PC-3 (cell line): ENCODE data around the gene GINS2. TPM values are rescaled to one million over a fixed set of nuclear protein-coding genes. Genes with fewer than 3 reads are reported as not detected.

Experiments used
- ATAC-seq: fragments of 200-7000 bp; cut with Tn5 transposase; 2 replicates; pipeline ENCODE4 v1.9.1; 2020; ENCODE audit warnings: mild to moderate bottlenecking, moderate library complexity
- BruUV-seq: library from RNA; stranded (reverse); fragments of 400-500 nt; replicated peaks from 2 replicates; lab custom pipeline; 2021; lab: Mats Ljungman, UMichigan
- CTCF ChIA-PET: fragments of 300-600 bp; sonication (Branson Sonifier 250); formaldehyde crosslinking; loops from one replicate; lab custom pipeline; 2022; ENCODE audit warnings: antibody characterized with exemption; lab: Charles Lee
- POLR2A ChIA-PET: fragments of 300-600 bp; sonication (Branson Sonifier 250); formaldehyde crosslinking; loops from one replicate; lab custom pipeline; 2022; ENCODE audit warnings: antibody characterized with exemption; ENCODE audit not compliant: unreplicated experiment; lab: Charles Lee
- DNase-seq: peaks from one replicate; pipeline ENCODE4 v3.0.0-alpha.2; 2015
- H2AFZ ChIP-seq: fragments of 300-600 bp; sonication (generic); 2 replicates; pipeline ENCODE4 v1.6.0; 2016; ENCODE audit warnings: antibody characterized with exemption, low read length
- H3F3A ChIP-seq: fragments of 300-600 bp; sonication (generic); one replicate; pipeline ENCODE4 v1.6.0; 2017; ENCODE audit warnings: antibody characterized with exemption, low read length, control low read depth, mild to moderate bottlenecking; ENCODE audit not compliant: unreplicated experiment
- H3K27ac ChIP-seq: fragments of 300-600 bp; sonication (generic); 2 replicates; pipeline ENCODE4 v1.5.1; 2016; ENCODE audit warnings: mild to moderate bottlenecking, low read length
- H3K27me3 ChIP-seq: fragments of 300-600 bp; sonication (generic); 2 replicates; pipeline ENCODE4 v1.6.1; 2016; ENCODE audit warnings: low read length, mixed read lengths
- H3K36me3 ChIP-seq: fragments of 300-600 bp; sonication (generic); 2 replicates; pipeline ENCODE4 v1.6.1; 2016; ENCODE audit warnings: low read depth, mixed run types, low read length, mixed read lengths
- H3K4me1 ChIP-seq: fragments of 300-600 bp; sonication (generic); 2 replicates; pipeline ENCODE4 v1.5.1; 2016; ENCODE audit warnings: low read length; ENCODE audit not compliant: insufficient read depth
- H3K4me2 ChIP-seq: fragments of 300-600 bp; sonication (generic); 2 replicates; pipeline ENCODE4 v1.6.0; 2016; ENCODE audit warnings: low read length
- H3K4me3 ChIP-seq: fragments of 300-600 bp; sonication (generic); 2 replicates; pipeline ENCODE4 v1.5.1; 2016; ENCODE audit warnings: mild to moderate bottlenecking, low read length, mixed read lengths
- H3K79me2 ChIP-seq: fragments of 300-600 bp; sonication (generic); 2 replicates; pipeline ENCODE4 v1.6.1; 2017; ENCODE audit warnings: low read length, mixed read lengths
- H3K9ac ChIP-seq: fragments of 300-600 bp; sonication (generic); 2 replicates; pipeline ENCODE4 v1.6.0; 2016; ENCODE audit warnings: mild to moderate bottlenecking, low read length
- H3K9me2 ChIP-seq: fragments of 300-600 bp; sonication (generic); replicated peaks from 2 replicates; pipeline ENCODE4 v1.6.1; 2016; ENCODE audit warnings: mixed run types, low read length, mixed read lengths
- H3K9me3 ChIP-seq: fragments of 300-600 bp; sonication (generic); 2 replicates; pipeline ENCODE4 v1.6.1; 2016; ENCODE audit warnings: low read length, mixed read lengths
- H4K20me1 ChIP-seq: fragments of 300-600 bp; sonication (generic); 2 replicates; pipeline ENCODE4 v1.6.1; 2016; ENCODE audit warnings: low read length, mixed read lengths
- CTCF ChIP-seq: fragments of 300-600 bp; sonication (generic); conservative IDR thresholded peaks from 2 replicates; pipeline ENCODE4 v1.5.1; 2017; ENCODE audit warnings: antibody characterized with exemption, low read depth, mild to moderate bottlenecking, low read length
- EZH2 ChIP-seq: fragments of 300-600 bp; sonication (generic); IDR thresholded peaks from one replicate; pipeline ENCODE4 v1.6.1; 2017; ENCODE audit warnings: antibody characterized with exemption, mild to moderate bottlenecking, low read length; ENCODE audit not compliant: unreplicated experiment
- EZH2phosphoT487 ChIP-seq: fragments of 300-600 bp; sonication (generic); IDR thresholded peaks from 2 replicates; pipeline ENCODE4 v1.6.1; 2018; ENCODE audit warnings: mild to moderate bottlenecking, antibody characterized with exemption, low read length, borderline replicate concordance
- intact Hi-C: fragments of 100-400 bp; cut with micrococcal nuclease; formaldehyde crosslinking; loops from 2 replicates; pipeline ENCODE4 v1.9.0; 2023
- total RNA-seq: library from RNA; depleted of rRNA; stranded (reverse); fragments of >200 nt; gene quantifications from 2 replicates; pipeline ENCODE4 v1.2.3, GENCODE V29; 2014

GINS2 gene
- total RNA-seq, 1 experiment from 2014 or later: 28.7 TPM

GRCh38 chr16:85656351-85657266, 32.1 kb downstream of the GINS2 start:
- intact Hi-C loops: no loop called here
- no peak for DNase-seq
- no TSS peak for BruUV-seq

GRCh38 chr16:85655216-85656129, 33.3 kb downstream of the GINS2 start:
- H2AFZ ChIP-seq: no peak overlapping the region
- no peaks in the 10 kb centered on the region for H3F3A ChIP-seq
- no peaks in the 10 kb centered on the region for H3K27me3 ChIP-seq
- no TSS peak for BruUV-seq
- DNase-seq: no peak
- no peaks in the 10 kb centered on the region for H4K20me1 ChIP-seq
- H3K27ac ChIP-seq: no peak overlapping the region
- H3K9me3 ChIP-seq: no peaks in the 10 kb centered on the region
- CTCF ChIA-PET: no interaction called here
- H3K36me3 ChIP-seq: peaks cover 6% of the 10 kb centered on the region; the same call in 1 of the 2 replicates
- H3K4me3 ChIP-seq: no peak overlapping the region
- no peak overlapping the region for H3K9ac ChIP-seq
- peaks cover 5% of the 10 kb centered on the region; the same call in 1 of the 2 replicates for H3K4me1 ChIP-seq
- no peaks in the 10 kb centered on the region for H3K79me2 ChIP-seq
- intact Hi-C loops: no loop called here
- no peaks in the 10 kb centered on the region for H3K9me2 ChIP-seq
- no peak overlapping the region for H3K4me2 ChIP-seq
- TF ChIP-seq EZH2phosphoT487: no peak
- no peak for TF ChIP-seq CTCF
- no peak for TF ChIP-seq EZH2
- ATAC-seq: no peak
- POLR2A ChIA-PET: no interaction called here

More at GRCh38 chr16:85656351-85657266, 32.1 kb downstream of the GINS2 start:
- Histone ChIP-seq H2AFZ (no peak overlapping the region), H3K4me1 (peaks cover 5% of the 10 kb centered on the region; the same call in 1 of the 2 replicates), H3K9ac (no peak overlapping the region), H3K36me3 (peaks cover 6% of the 10 kb centered on the region; the same call in 1 of the 2 replicates), H3K4me3 (no peak overlapping the region), H3K79me2 (no peaks in the 10 kb centered on the region), H3K9me3 (no peaks in the 10 kb centered on the region), H3K9me2 (no peaks in the 10 kb centered on the region), H3K27ac (no peak overlapping the region), H3K4me2 (no peak overlapping the region), H3F3A (no peaks in the 10 kb centered on the region), H3K27me3 (no peaks in the 10 kb centered on the region), H4K20me1 (no peaks in the 10 kb centered on the region)
- TF ChIP-seq CTCF (no peak), EZH2phosphoT487 (no peak), EZH2 (no peak)
- POLR2A ChIA-PET: no interaction called here
- CTCF ChIA-PET: no interaction called here
- no peak for ATAC-seq
